H1 (cell line): ENCODE measurements around the gene TMEM145.

Experiments used
- ATF3 ChIP-seq: IDR thresholded peaks from 2 replicates; pipeline ENCODE4 v1.6.1; 2011; ENCODE audit warnings: low read depth, mild to moderate bottlenecking, low read length; ENCODE audit not compliant: insufficient read depth
- CTCF ChIP-seq, 3 experiments: IDR thresholded peaks; 1 replicate in 2 of 3; 2 replicates in 1 of 3; pipeline versions ENCODE4 v1.5.1 to v1.6.1; 2011; ENCODE audit warnings: low read length in 3 of 3, mild to moderate bottlenecking in 3 of 3, inconsistent platforms in 2 of 3, low read depth in 1 of 3, moderate library complexity in 1 of 3; ENCODE audit not compliant: insufficient read depth in 1 of 3; ENCODE audit errors: control extremely low read depth in 1 of 3
- EGR1 ChIP-seq: IDR thresholded peaks from 2 replicates; pipeline ENCODE4 v1.6.1; 2011; ENCODE audit warnings: low read depth, low read length, borderline replicate concordance
- GTF2F1 ChIP-seq: IDR thresholded peaks from 2 replicates; pipeline ENCODE4 v1.6.1; 2012; ENCODE audit warnings: low read depth, low read length, improper control_type of control experiment, borderline replicate concordance
- POLR2A ChIP-seq, 2 experiments: IDR thresholded peaks; 1 replicate in 1 of 2; 2 replicates in 1 of 2; pipeline ENCODE4 v1.6.1; 2011; ENCODE audit warnings: low read depth in 2 of 2, low read length in 2 of 2, mild to moderate bottlenecking in 2 of 2; ENCODE audit errors: control extremely low read depth in 1 of 2
- RAD21 ChIP-seq, 2 experiments: IDR thresholded peaks in 1 of 2; conservative IDR thresholded peaks in 1 of 2; 2 replicates each; pipeline ENCODE4 v1.6.1; 2011; ENCODE audit warnings: low read depth in 2 of 2, low read length in 2 of 2, improper control_type of control experiment in 1 of 2, inconsistent platforms in 1 of 2, mild to moderate bottlenecking in 1 of 2, moderate library complexity in 1 of 2
- RBBP5 ChIP-seq: IDR thresholded peaks from 2 replicates; pipeline ENCODE4 v1.7.1; 2012; ENCODE audit warnings: low read depth, mild to moderate bottlenecking, inconsistent platforms, low read length, moderate library complexity, borderline replicate concordance
- SP2 ChIP-seq: IDR thresholded peaks from 2 replicates; pipeline ENCODE4 v1.6.1; 2012; ENCODE audit warnings: mild to moderate bottlenecking, low read length, inconsistent platforms
- SP4 ChIP-seq: IDR thresholded peaks from 2 replicates; pipeline ENCODE4 v1.6.1; 2012; ENCODE audit warnings: low read length, inconsistent platforms
- SRF ChIP-seq: IDR thresholded peaks from 2 replicates; pipeline ENCODE4 v1.6.1; 2011; ENCODE audit warnings: mild to moderate bottlenecking, low read depth, low read length, moderate library complexity
- TBP ChIP-seq: IDR thresholded peaks from 2 replicates; pipeline ENCODE4 v1.6.1; 2011; ENCODE audit warnings: low read depth, low read length, improper control_type of control experiment
- USF2 ChIP-seq: IDR thresholded peaks from 2 replicates; pipeline ENCODE4 v1.6.1; 2011; ENCODE audit warnings: low read length, improper control_type of control experiment

- no peak for TF ChIP-seq RAD21 (IDR thresholded peaks at IDR 0.05 in 1 of 2, conservative IDR thresholded peaks at IDR 0.05 in 1 of 2; ENCODE audit: low read depth in 2 of 2, low read length in 2 of 2)
- no peak for TF ChIP-seq CTCF (IDR thresholded peaks at IDR 0.05; ENCODE audit: control extremely low read depth in 1 of 3, insufficient read depth in 1 of 3, low read depth in 1 of 3, low read length in 3 of 3)
- TF ChIP-seq SP4 = no peak
- no peak for TF ChIP-seq SRF
- TF ChIP-seq POLR2A (IDR thresholded peaks at IDR 0.05; ENCODE audit: control extremely low read depth in 1 of 2, low read depth in 2 of 2, low read length in 2 of 2) = no peak
- no peak for TF ChIP-seq EGR1
- no peak for TF ChIP-seq RBBP5
- TF ChIP-seq TBP = no peak
- TF ChIP-seq GTF2F1 = no peak
- no peak for TF ChIP-seq SP2
- no peak for TF ChIP-seq USF2
- TF ChIP-seq ATF3 = no peak
These were observed 54.8 kb downstream of the TMEM145 start for GRCh38 chr19:42367929-42368328.
